Measurements from ENCODE around the gene SZT2.

Gene SZT2

DNA sequence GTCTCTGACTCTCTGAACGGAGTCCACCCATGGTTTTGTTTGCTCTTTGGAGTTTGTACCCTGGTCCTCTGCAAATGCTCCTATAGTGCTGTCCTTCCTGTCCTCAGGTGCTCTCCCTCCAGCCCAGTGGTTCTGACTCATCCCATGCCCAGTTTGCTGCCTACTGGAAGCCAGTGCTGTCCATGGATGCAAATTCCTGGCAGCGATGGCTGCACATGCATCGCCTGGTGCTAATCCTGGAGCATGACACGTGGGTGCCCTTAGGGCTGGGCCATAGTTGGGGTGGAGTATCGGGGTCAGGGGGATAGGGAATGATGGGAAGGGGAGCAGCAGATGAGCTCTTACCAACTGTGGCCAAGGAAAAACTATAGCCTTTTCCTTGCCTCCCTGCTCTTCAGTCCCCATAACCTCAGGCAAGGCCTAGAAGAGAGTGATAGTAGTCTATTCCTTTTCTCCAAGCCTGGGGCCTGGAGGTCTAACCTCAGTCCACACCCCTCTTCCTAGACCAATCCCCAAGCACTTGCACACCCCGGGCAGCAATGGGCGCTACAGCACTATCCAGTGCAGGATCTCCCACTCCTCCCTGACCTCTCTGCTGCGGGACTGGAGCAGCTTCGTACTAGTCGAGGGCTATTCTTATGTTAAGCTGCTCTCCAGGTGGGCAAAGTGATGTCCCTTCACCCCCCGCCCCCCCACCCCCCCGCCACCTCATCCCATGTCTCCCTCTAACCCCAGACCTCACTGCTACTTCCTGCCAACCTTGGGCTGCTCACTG, 32.5 kb downstream of the SZT2 start:
- no peak overlapping the region for H3K4me3 ChIP-seq (ENCODE audit: insufficient read depth, low read depth, low read length, poor library complexity, severe bottlenecking)
- no peaks in the 10 kb centered on the region for H3K9me3 ChIP-seq (ENCODE audit: control insufficient read depth, low read length)
- no peaks in the 10 kb centered on the region for H3K4me1 ChIP-seq (ENCODE audit: control insufficient read depth, insufficient read depth, low read length, poor library complexity, severe bottlenecking)
- DNase-seq: no peak
- H3K27me3 ChIP-seq (replicated peaks; ENCODE audit: control insufficient read depth, insufficient read depth, low read length, poor library complexity, severe bottlenecking): no peaks in the 10 kb centered on the region
- peaks cover 76% of the 10 kb centered on the region for H3K36me3 ChIP-seq (ENCODE audit: control insufficient read depth, insufficient read depth, low read length)
- H3K27ac ChIP-seq (ENCODE audit: insufficient read depth, low read length, poor library complexity, severe bottlenecking): no peak overlapping the region

DNA sequence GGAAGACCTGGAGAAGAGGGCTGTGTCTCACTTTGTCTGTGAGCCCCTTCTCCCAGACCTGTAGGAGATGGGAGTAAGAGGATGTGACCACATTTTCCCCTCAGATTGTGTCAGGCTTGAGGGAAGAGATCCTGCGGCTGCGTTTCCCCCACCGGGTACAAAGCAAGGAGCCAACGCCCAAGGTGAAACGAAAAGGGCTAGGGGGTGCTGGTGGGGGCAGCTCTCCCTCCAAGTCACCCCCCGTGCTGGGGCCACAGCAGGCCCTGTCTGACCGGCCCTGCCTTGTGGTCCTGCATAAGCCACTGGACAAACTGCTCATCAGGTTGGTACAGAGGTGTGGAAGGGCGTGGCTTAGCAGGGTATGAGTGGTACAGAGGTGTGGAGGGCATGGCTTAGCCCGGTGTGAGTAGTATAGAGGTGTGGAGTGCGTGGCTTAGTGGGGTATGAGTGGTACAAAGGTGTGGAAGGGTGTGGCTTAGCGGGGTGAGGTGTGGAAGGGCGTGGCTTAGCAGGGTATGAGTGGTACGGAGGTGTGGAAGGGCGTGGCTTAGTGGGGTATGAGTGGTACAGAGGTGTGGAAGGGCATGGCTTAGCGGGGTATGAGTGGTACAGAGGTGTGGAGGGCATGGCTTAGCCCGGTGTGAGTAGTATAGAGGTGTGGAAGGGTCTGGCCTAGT, 33.4 kb downstream of the SZT2 start:
- DNase-seq: no peak
- H3K27me3 ChIP-seq (replicated peaks; ENCODE audit: control insufficient read depth, insufficient read depth, low read length, poor library complexity, severe bottlenecking): no peaks in the 10 kb centered on the region
- peaks cover 84% of the 10 kb centered on the region for H3K36me3 ChIP-seq (ENCODE audit: control insufficient read depth, insufficient read depth, low read length)
- H3K4me1 ChIP-seq (ENCODE audit: control insufficient read depth, insufficient read depth, low read length, poor library complexity, severe bottlenecking): no peaks in the 10 kb centered on the region
- no peak overlapping the region for H3K4me3 ChIP-seq (ENCODE audit: insufficient read depth, low read depth, low read length, poor library complexity, severe bottlenecking)
- H3K9me3 ChIP-seq (ENCODE audit: control insufficient read depth, low read length): no peaks in the 10 kb centered on the region
- H3K27ac ChIP-seq (ENCODE audit: insufficient read depth, low read length, poor library complexity, severe bottlenecking): no peak overlapping the region

DNA sequence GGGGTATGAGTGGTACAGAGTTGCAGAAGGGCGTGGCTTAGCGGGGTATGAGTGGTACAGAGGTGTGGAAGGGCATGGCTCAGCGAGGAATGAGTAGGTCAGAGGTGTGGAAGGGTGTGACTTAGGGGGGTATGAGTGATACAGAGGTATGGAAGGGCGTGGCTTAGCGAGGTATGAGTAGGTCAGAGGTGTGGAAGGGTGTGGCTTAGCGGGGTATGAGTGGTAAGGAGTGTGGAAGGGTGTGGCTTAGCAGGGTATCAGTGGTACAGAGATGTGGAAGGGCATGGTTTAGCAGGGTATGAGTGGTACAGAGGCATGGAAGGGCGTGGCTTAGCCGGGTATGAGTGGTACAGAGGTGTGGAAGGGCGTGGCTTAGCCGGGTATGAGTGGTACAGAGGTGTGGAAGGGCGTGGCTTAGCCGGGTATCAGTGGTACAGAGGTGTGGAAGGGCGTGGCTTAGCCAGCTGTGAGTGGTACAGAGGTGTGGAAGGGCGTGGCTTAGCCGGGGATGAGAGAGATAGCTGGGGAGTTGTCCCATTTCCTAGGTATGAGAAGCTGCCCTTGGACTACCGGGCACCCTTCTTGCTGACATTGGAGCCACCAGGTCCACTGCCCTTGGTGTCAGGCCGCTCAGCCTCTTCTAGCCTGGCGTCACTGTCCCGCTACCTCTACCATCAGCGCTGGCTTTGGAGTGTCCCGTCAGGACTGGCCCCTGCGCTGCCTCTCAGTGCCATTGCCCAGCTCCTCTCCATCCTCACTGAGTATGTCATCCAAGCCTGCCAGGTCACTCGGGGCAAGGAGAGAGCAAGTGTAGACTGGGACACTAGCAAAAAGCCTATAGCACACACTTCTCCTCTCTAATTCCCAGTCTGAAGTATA, 34.2 kb downstream of the SZT2 start:
- Histone ChIP-seq H3K27ac (ENCODE audit: insufficient read depth, low read length, poor library complexity, severe bottlenecking) (no peak overlapping the region), H3K27me3 (replicated peaks; ENCODE audit: control insufficient read depth, insufficient read depth, low read length, poor library complexity, severe bottlenecking) (no peaks in the 10 kb centered on the region), H3K4me1 (ENCODE audit: control insufficient read depth, insufficient read depth, low read length, poor library complexity, severe bottlenecking) (no peaks in the 10 kb centered on the region), H3K36me3 (ENCODE audit: control insufficient read depth, insufficient read depth, low read length) (peaks cover 86% of the 10 kb centered on the region), H3K4me3 (ENCODE audit: insufficient read depth, low read depth, low read length, poor library complexity, severe bottlenecking) (no peak overlapping the region), H3K9me3 (ENCODE audit: control insufficient read depth, low read length) (no peaks in the 10 kb centered on the region)
- no peak for DNase-seq

DNA sequence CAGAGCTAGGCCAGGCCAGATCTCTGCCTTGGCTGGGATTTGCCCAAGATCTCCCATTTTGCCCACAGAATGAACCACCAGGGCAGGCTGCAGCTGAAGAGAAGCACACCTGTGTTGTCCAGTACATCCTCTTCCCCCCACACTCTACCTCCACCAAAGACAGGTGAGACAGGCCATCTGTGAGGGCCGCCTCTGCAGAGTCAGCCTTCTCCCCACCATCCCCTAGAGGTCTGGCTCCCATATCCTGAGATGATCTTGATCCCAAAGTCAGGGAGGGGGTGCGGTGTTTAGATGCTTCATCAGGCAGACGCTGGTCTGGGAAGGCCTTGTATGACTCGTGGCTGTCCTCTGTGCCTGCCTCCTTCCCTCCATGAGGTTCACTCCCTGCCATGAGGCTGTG, 35.3 kb downstream of the SZT2 start:
- no peak for DNase-seq
- Histone ChIP-seq H3K4me1 (ENCODE audit: control insufficient read depth, insufficient read depth, low read length, poor library complexity, severe bottlenecking) (no peaks in the 10 kb centered on the region), H3K9me3 (ENCODE audit: control insufficient read depth, low read length) (no peaks in the 10 kb centered on the region), H3K27ac (ENCODE audit: insufficient read depth, low read length, poor library complexity, severe bottlenecking) (no peak overlapping the region), H3K36me3 (ENCODE audit: control insufficient read depth, insufficient read depth, low read length) (peaks cover 85% of the 10 kb centered on the region), H3K4me3 (ENCODE audit: insufficient read depth, low read depth, low read length, poor library complexity, severe bottlenecking) (no peak overlapping the region), H3K27me3 (replicated peaks; ENCODE audit: control insufficient read depth, insufficient read depth, low read length, poor library complexity, severe bottlenecking) (no peaks in the 10 kb centered on the region)

DNA sequence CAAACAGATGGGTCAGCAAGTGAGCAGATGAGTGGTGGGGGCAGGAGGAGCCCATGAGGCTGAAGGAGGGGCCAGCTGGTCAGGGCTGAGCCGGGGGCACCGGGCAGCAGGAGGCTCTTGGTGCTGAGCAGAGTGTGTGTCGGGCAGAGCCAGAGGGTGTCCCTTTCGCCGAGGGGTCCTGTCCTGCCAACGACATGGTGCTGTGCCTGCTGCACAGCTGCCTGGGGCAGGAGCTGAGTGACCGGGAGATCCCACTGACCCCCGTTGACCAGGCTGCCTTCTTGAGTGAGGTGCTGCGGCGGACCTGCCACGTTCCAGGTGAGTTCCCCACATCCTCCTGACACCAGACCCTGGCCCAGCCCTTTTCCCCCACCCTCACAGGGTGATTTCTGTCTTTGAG, 36.5 kb downstream of the SZT2 start:
- no peak for DNase-seq
- peaks cover 85% of the 10 kb centered on the region for H3K36me3 ChIP-seq (ENCODE audit: control insufficient read depth, insufficient read depth, low read length)
- H3K27ac ChIP-seq (ENCODE audit: insufficient read depth, low read length, poor library complexity, severe bottlenecking): no peak overlapping the region
- H3K27me3 ChIP-seq (replicated peaks; ENCODE audit: control insufficient read depth, insufficient read depth, low read length, poor library complexity, severe bottlenecking): no peaks in the 10 kb centered on the region
- H3K9me3 ChIP-seq (ENCODE audit: control insufficient read depth, low read length): no peaks in the 10 kb centered on the region
- no peak overlapping the region for H3K4me3 ChIP-seq (ENCODE audit: insufficient read depth, low read depth, low read length, poor library complexity, severe bottlenecking)
- no peaks in the 10 kb centered on the region for H3K4me1 ChIP-seq (ENCODE audit: control insufficient read depth, insufficient read depth, low read length, poor library complexity, severe bottlenecking)

DNA sequence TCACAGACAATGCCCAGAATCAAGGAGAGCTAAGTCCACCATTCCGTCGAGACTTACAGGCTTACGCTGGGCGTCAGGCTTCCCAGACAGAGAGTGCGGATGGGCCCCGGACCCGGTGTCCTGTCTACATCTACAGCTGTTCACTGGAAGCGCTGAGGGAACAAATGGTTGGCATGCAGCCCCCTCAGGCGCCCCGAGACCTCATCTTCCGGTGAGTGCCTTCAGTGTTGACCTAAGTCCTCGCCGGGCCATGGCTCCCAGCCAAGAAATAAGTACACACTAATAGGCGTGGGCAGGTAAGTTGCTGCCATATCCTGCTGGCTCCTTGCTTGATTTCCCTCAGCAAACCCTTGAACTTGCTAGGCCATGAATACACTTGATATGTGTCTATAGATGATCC, 37.8 kb downstream of the SZT2 start:
- peaks cover 87% of the 10 kb centered on the region for H3K36me3 ChIP-seq (ENCODE audit: control insufficient read depth, insufficient read depth, low read length)
- no peaks in the 10 kb centered on the region for H3K27me3 ChIP-seq (replicated peaks; ENCODE audit: control insufficient read depth, insufficient read depth, low read length, poor library complexity, severe bottlenecking)
- no peak for DNase-seq
- H3K27ac ChIP-seq (ENCODE audit: insufficient read depth, low read length, poor library complexity, severe bottlenecking): no peak overlapping the region
- no peak overlapping the region for H3K4me3 ChIP-seq (ENCODE audit: insufficient read depth, low read depth, low read length, poor library complexity, severe bottlenecking)
- H3K4me1 ChIP-seq (ENCODE audit: control insufficient read depth, insufficient read depth, low read length, poor library complexity, severe bottlenecking): no peaks in the 10 kb centered on the region
- H3K9me3 ChIP-seq (ENCODE audit: control insufficient read depth, low read length): no peaks in the 10 kb centered on the region

DNA sequence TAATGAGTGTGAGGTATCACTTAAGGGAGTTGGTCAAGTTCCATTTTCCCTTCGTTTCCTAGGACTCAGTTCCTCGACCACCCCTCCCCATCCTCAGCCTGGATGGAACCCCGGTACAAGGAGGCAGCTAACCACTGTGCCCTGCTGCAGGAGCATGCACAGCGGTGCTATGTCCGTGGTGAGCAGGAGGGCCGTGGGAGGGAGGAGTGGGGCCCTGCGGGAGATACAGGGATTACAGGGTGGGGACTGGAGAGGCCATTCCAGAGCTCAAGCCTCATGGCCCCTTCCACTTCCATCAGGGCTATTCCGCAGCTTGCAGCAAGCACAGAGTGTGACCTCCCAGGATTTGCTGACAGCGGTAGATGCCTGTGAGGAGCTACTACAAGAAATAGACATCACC, 38.2 kb downstream of the SZT2 start:
- peaks cover 90% of the 10 kb centered on the region for H3K36me3 ChIP-seq (ENCODE audit: control insufficient read depth, insufficient read depth, low read length)

DNA sequence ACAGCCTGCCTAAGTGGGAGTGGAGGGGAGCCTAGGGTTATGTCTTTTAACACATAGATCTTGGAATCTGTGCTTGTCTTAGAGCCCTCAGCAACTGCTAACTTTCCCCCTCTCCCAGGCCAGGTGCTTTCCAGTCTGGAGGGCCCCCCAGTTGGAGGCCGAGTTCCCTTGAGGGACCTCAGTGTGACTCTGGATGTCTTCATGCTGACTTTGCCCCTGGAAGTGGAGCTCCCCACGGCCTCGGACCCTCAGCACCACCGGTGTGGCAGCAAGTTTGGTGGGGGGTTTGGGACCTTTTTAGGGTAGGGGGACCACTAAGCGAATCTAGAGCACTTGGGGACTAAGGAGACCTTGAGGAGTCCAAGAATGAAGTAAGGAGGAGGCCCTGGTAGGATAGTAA, 41.1 kb downstream of the SZT2 start:
- no peaks in the 10 kb centered on the region for H3K9me3 ChIP-seq (ENCODE audit: control insufficient read depth, low read length)
- H3K4me1 ChIP-seq (ENCODE audit: control insufficient read depth, insufficient read depth, low read length, poor library complexity, severe bottlenecking): no peaks in the 10 kb centered on the region
- peaks cover 83% of the 10 kb centered on the region for H3K36me3 ChIP-seq (ENCODE audit: control insufficient read depth, insufficient read depth, low read length)
- no peak for DNase-seq
- no peak overlapping the region for H3K4me3 ChIP-seq (ENCODE audit: insufficient read depth, low read depth, low read length, poor library complexity, severe bottlenecking)
- H3K27ac ChIP-seq (ENCODE audit: insufficient read depth, low read length, poor library complexity, severe bottlenecking): no peak overlapping the region
- H3K27me3 ChIP-seq (replicated peaks; ENCODE audit: control insufficient read depth, insufficient read depth, low read length, poor library complexity, severe bottlenecking): no peaks in the 10 kb centered on the region

More for the DNA sequence above, 38.2 kb downstream of the SZT2 start:
- DNase-seq: no peak
- Histone ChIP-seq H3K27ac (ENCODE audit: insufficient read depth, low read length, poor library complexity, severe bottlenecking) (no peak overlapping the region), H3K27me3 (replicated peaks; ENCODE audit: control insufficient read depth, insufficient read depth, low read length, poor library complexity, severe bottlenecking) (no peaks in the 10 kb centered on the region), H3K4me1 (ENCODE audit: control insufficient read depth, insufficient read depth, low read length, poor library complexity, severe bottlenecking) (no peaks in the 10 kb centered on the region), H3K4me3 (ENCODE audit: insufficient read depth, low read depth, low read length, poor library complexity, severe bottlenecking) (no peak overlapping the region), H3K9me3 (ENCODE audit: control insufficient read depth, low read length) (no peaks in the 10 kb centered on the region)

DNA sequence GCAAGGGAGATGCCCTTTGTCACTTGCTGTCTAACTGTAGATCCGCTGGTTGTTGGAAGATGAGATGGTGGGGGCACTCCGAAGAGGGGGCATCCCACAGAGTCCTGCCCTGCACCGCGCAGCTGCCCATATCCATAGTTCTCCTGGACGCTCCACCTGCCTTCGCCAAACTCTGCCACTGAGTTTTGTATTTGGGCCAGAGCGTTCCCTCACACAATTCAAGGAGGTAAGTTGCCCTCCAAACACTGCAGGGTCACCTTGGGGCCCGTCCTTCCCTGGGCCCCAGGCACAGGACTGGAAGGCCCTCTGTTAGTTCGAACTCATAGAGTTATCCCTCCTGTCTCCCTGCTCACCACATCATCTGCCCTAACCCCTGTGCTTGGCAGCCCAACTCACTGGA, 42.0 kb downstream of the SZT2 start:
- H3K36me3 ChIP-seq (ENCODE audit: control insufficient read depth, insufficient read depth, low read length): peaks cover 75% of the 10 kb centered on the region

More for the DNA sequence above, 42.0 kb downstream of the SZT2 start:
- Histone ChIP-seq H3K4me1 (ENCODE audit: control insufficient read depth, insufficient read depth, low read length, poor library complexity, severe bottlenecking) (no peaks in the 10 kb centered on the region), H3K4me3 (ENCODE audit: insufficient read depth, low read depth, low read length, poor library complexity, severe bottlenecking) (no peak overlapping the region), H3K27me3 (replicated peaks; ENCODE audit: control insufficient read depth, insufficient read depth, low read length, poor library complexity, severe bottlenecking) (no peaks in the 10 kb centered on the region), H3K9me3 (ENCODE audit: control insufficient read depth, low read length) (no peaks in the 10 kb centered on the region), H3K27ac (ENCODE audit: insufficient read depth, low read length, poor library complexity, severe bottlenecking) (no peak overlapping the region)
- DNase-seq: no peak

All from effector memory CD4-positive, alpha-beta T cell (primary cell).